ENCODE results near the gene CCDC28B. TPM values are rescaled to one million over a fixed set of nuclear protein-coding genes. Genes with fewer than 3 reads are reported as not detected.

CCDC28B gene
- total RNA-seq, 1 donor from 2014 or later, result 30.3 TPM

GRCh38 chr1:32221980-32222755 lies 21.8 kb downstream of the CCDC28B start, which contains the start of the genes EIF3I and TMEM234:
Gene EIF3I (plus strand): TSS chr1:32222407. CDS start chr1:32222442, 35 bp downstream.
Gene TMEM234 (minus strand): TSS chr1:32222353. CDS start chr1:32222322, 31 bp downstream.
- DNase-seq, result peak; percentile 98

- DNase-seq, result no peak
Observed at GRCh38 chr1:32223683-32224082, 23.3 kb downstream of the CCDC28B start.

GRCh38 chr1:32224285-32224684 lies 23.9 kb downstream of the CCDC28B start:
- no peak for DNase-seq

- no peak for DNase-seq
Observed at GRCh38 chr1:32228771-32229170, 28.4 kb downstream of the CCDC28B start.

- no peak for DNase-seq
Observed at GRCh38 chr1:32231843-32232432, 31.5 kb downstream of the CCDC28B start.

- no peak for DNase-seq
Observed at GRCh38 chr1:32232558-32233304, 32.3 kb downstream of the CCDC28B start.

GRCh38 chr1:32234792-32235191 lies 34.4 kb downstream of the CCDC28B start:
- no peak for DNase-seq

- no peak for DNase-seq
Observed at GRCh38 chr1:32239337-32239736, 38.9 kb downstream of the CCDC28B start.

- no peak for DNase-seq
Observed at GRCh38 chr1:32239790-32240139, 39.4 kb downstream of the CCDC28B start.

- peak; percentile 83 for DNase-seq
Observed at GRCh38 chr1:32240140-32240951, 40.0 kb downstream of the CCDC28B start.

- DNase-seq, result peak; percentile 87
Observed at GRCh38 chr1:32241001-32241763, 40.8 kb downstream of the CCDC28B start.

GRCh38 chr1:32242341-32242851 lies 42.0 kb downstream of the CCDC28B start:
- DNase-seq, result peak; percentile 75

- no peak for DNase-seq
Observed at GRCh38 chr1:32246888-32247273, 46.5 kb downstream of the CCDC28B start, which contains the start of gene FAM167B. Gene FAM167B (plus strand): TSS chr1:32247222. CDS start chr1:32247422, 200 bp downstream.

GRCh38 chr1:32247452-32247851 lies 47.1 kb downstream of the CCDC28B start:
- DNase-seq, result no peak

- peak; percentile 73 for DNase-seq
Observed at GRCh38 chr1:32247983-32248889, 47.8 kb downstream of the CCDC28B start.

- no peak for DNase-seq
Observed at GRCh38 chr1:32249831-32250525, 49.6 kb downstream of the CCDC28B start.

GRCh38 chr1:32250893-32251716 lies 50.7 kb downstream of the CCDC28B start, which contains the start of gene LCK:
Gene LCK (plus strand): TSS chr1:32251265. CDS start chr1:32274330, 23,065 bp downstream.
- DNase-seq, result no peak

Data from tongue (tissue), 2 donors.